ENCODE data around the gene FBXL19.

GRCh38 chr16:30991052-30991451 lies 67.7 kb downstream of the FBXL19 start:
- TF ChIP-seq EZH2 (IDR thresholded peaks at IDR 0.05; ENCODE audit: borderline replicate concordance, low read length): no peak
- no peak for TF ChIP-seq CTCF (conservative IDR thresholded peaks at IDR 0.05 in 1 of 2, IDR thresholded peaks at IDR 0.05 in 1 of 2; ENCODE audit: extremely low read depth in 1 of 2, insufficient read depth in 1 of 2, low read depth in 1 of 2, low read length in 2 of 2)
